Neuron (in vitro differentiated cells): ENCODE results near the gene TTLL8.

Source experiments
- H2AFZ ChIP-seq: one replicate; pipeline ENCODE4 v1.6.1; 2013; ENCODE audit warnings: low read depth, mild to moderate bottlenecking, inconsistent platforms, low read length, moderate library complexity
- H3K27me3 ChIP-seq: one replicate; pipeline ENCODE4 v1.6.1; 2013; ENCODE audit warnings: low read length; ENCODE audit not compliant: insufficient read depth
- H3K36me3 ChIP-seq: one replicate; pipeline ENCODE4 v1.6.1; 2013; ENCODE audit warnings: low read length; ENCODE audit not compliant: insufficient read depth
- H3K4me1 ChIP-seq: one replicate; pipeline ENCODE4 v1.6.1; 2013; ENCODE audit warnings: low read length; ENCODE audit not compliant: insufficient read depth
- H3K4me3 ChIP-seq: 2 replicates; pipeline ENCODE4 v1.5.1; 2013; ENCODE audit warnings: mild to moderate bottlenecking, low read length, moderate library complexity
- H3K9me3 ChIP-seq: one replicate; pipeline ENCODE4 v1.6.1; 2013; ENCODE audit warnings: low read length

Gene TTLL8

DNA sequence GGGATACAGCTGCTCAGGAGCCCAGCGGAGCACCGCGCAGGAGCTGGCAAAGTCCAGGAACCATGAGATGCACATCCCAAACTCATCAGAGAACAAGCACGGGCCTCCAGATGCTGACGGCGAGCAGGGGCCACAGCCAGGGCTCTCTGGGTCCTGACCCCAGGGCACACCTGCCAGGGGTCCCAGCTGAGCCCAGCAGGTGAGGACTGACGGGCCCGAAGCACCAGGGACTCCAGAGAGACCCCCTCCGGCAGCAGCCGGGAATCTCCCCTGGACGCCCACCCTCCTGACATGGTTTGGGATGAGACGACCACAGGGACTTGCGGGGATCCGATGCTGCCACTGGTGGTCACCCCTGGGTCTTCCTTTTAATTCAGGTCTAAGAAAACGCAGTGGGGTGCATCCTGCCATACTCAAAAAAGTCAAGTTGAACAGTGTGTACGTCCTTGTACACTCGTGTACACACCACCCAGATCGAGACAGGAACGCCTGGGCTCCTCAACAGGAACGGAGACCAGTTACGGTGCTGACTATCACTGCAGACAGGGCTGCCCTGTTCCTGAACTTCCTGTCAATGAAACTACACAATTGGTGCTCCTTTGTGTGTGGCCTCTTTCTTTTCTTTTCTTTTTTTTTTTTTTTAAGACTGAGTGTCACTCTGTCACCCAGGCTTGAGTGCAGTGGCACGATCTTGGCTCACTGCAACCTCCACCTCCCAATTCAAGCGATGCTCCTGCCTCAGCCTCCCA lies 21.9 kb downstream of the TTLL8 start:
- Histone ChIP-seq H2AFZ (no peak overlapping the region), H3K4me1 (no peaks in the 10 kb centered on the region), H3K9me3 (peaks cover 6% of the 10 kb centered on the region), H3K36me3 (no peaks in the 10 kb centered on the region), H3K4me3 (no peak overlapping the region), H3K27me3 (peaks cover 8% of the 10 kb centered on the region)

- no peaks in the 10 kb centered on the region for H3K36me3 ChIP-seq
- H3K27me3 ChIP-seq = peaks cover 8% of the 10 kb centered on the region
- H3K4me3 ChIP-seq = no peak overlapping the region
- H3K4me1 ChIP-seq = no peaks in the 10 kb centered on the region
- no peak overlapping the region for H2AFZ ChIP-seq
- peaks cover 6% of the 10 kb centered on the region for H3K9me3 ChIP-seq
These were observed 22.8 kb downstream of the TTLL8 start for GRCh38 chr22:50035131-50035881.

DNA sequence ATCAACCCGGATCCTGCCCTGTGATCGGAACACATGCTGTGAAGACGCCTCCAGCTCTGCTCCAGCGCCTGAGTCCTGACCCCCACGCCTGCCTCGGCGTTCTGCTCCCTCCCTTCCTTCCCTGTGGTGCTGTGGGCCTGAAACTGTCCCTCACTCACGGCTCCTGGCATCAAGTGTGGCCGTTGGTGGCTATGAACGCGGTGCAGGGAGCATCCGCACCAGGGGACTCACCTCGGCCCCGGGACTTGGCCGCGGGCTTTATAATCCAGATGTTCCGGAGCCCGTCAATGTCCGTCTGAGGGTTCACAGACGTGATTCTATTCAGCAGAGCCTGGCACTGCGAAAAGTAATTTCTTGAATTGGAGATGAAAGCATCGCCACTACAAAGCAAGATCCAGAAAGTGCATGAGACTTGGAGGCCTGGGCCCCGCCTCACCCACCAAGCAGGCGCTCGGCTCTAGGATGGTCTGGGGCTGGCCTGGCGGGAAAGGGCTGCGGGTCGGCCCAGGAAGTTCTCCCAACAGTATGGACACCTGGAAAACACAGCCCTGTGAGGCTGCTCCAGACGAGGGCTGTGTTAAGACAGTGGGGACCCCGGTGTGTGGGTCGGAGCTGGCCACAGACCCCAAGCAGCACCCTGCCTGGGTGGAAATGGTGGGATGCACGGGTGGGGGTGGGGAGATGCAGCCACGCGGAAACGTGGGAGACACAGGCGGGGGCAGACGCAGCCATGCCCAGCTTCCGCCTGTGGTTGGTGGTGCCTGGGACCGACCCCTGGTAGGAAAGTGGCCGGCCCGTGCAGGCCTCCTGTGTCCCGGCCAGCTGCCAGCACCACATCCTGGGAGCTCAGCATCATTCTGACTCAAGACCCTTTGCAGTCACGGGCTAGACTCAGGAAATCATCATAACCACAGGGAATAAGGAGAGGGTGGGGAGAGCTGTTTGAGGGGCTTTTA lies 23.7 kb downstream of the TTLL8 start:
- Histone ChIP-seq H2AFZ (no peak overlapping the region), H3K9me3 (no peaks in the 10 kb centered on the region), H3K4me3 (no peak overlapping the region), H3K4me1 (no peaks in the 10 kb centered on the region), H3K36me3 (no peaks in the 10 kb centered on the region), H3K27me3 (peaks cover 14% of the 10 kb centered on the region)

GRCh38 chr22:50032941-50033601 lies 25.0 kb downstream of the TTLL8 start:
- Histone ChIP-seq H3K27me3 (peaks cover 14% of the 10 kb centered on the region), H3K9me3 (no peaks in the 10 kb centered on the region), H3K4me1 (no peaks in the 10 kb centered on the region), H3K4me3 (no peak overlapping the region), H3K36me3 (no peaks in the 10 kb centered on the region), H2AFZ (no peak overlapping the region)

DNA sequence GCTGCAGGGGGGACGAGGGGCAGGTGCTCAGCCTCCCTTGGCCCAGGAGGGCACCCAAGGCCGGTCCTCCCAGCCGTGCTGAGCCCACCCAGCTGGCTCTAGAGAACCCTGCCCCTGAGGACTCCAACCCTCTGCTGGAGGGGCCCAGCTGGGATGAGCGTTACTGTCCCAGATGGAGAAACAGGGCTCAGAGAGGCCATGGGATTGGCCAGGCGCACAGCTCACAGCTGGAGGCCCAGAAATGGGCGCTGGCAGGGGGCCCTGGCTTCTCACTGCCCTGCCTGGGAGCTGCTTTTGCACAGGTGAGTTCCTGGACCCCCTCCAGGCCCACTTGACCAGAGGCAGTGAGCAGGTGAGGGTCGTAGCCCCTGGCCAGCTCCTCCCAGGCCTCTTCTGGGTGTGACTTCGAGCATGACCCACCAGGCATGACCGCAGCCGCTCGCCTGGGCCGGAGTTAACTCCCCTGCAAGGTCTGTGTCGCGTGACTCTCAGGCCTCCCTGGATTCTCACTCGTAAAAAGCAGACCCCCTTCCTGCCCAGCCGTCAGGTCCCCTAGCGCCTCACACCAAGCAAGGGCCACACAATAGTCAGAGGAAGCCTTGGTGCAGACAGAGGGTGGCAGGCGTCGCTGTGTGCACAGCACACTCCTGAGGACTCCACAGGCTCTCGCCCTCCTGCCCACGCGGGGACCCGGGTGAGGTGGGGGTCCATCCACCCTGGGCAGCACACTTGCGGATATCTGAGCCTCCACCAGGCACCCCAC lies 25.8 kb downstream of the TTLL8 start:
- Histone ChIP-seq H2AFZ (no peak overlapping the region), H3K27me3 (peaks cover 18% of the 10 kb centered on the region), H3K9me3 (peaks cover 5% of the 10 kb centered on the region), H3K4me3 (no peak overlapping the region), H3K36me3 (no peaks in the 10 kb centered on the region), H3K4me1 (no peaks in the 10 kb centered on the region)

GRCh38 chr22:50031189-50032091 lies 26.7 kb downstream of the TTLL8 start:
- H3K4me3 ChIP-seq = no peak overlapping the region
- peaks cover 5% of the 10 kb centered on the region for H3K9me3 ChIP-seq
- no peaks in the 10 kb centered on the region for H3K36me3 ChIP-seq
- no peak overlapping the region for H2AFZ ChIP-seq
- H3K4me1 ChIP-seq = no peaks in the 10 kb centered on the region
- H3K27me3 ChIP-seq = peaks cover 18% of the 10 kb centered on the region

DNA sequence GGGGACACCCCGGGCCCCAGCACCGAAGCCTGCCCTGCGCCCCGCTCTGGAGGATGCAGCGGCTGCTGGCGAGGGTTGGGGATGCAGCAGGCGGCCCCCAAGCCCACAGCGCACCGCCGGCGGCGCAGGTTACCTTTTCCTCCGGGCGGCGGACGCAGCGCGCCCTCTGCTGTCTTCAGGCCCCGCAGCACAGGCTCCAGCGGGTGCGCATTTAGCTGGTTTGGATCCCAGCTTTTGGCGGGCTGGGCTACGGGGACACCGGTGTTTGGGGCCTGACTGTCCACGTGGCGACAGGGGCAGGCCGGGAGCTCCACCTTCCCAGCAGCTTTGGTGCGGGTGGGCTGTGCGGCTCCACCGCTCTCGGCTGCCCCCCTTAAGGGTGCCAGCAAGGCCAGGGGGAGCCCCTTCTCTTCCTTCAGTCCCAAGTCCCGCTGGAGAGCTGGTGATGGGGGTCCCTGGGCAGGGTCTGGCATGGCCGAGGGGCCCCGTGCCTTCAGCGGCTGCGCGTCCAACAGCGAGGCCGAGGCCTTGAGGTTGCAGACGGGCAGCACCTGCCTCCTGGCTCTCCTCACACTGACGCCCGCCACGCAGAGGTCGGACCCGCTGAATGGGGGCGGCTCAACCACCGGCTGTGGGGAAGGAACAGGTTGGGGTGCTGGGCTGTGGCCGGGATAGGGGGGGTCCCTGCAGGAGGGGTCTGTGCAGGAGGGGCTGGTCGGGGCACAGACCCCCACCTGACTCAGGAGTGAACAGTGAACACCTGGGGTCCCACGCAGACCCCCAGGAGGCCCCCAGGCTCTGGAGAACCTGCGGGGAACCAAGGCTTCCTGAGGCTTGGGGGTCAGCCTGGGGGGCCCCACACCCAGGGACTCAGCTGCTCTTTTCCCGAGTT lies 27.6 kb downstream of the TTLL8 start:
- Histone ChIP-seq H3K9me3 (peaks cover 6% of the 10 kb centered on the region), H2AFZ (no peak overlapping the region), H3K27me3 (peaks cover 18% of the 10 kb centered on the region), H3K36me3 (no peaks in the 10 kb centered on the region), H3K4me3 (no peak overlapping the region), H3K4me1 (no peaks in the 10 kb centered on the region)

- Histone ChIP-seq H3K36me3 (no peaks in the 10 kb centered on the region), H3K27me3 (peaks cover 14% of the 10 kb centered on the region), H3K4me1 (no peaks in the 10 kb centered on the region), H2AFZ (no peak overlapping the region), H3K9me3 (peaks cover 6% of the 10 kb centered on the region), H3K4me3 (no peak overlapping the region)
These were observed 30.2 kb downstream of the TTLL8 start for GRCh38 chr22:50027639-50028537.

- Histone ChIP-seq H2AFZ (no peak overlapping the region), H3K4me3 (no peak overlapping the region), H3K27me3 (peaks cover 9% of the 10 kb centered on the region), H3K9me3 (peaks cover 6% of the 10 kb centered on the region), H3K36me3 (no peaks in the 10 kb centered on the region), H3K4me1 (no peaks in the 10 kb centered on the region)
These were observed 32.1 kb downstream of the TTLL8 start for GRCh38 chr22:50025993-50026392.

DNA sequence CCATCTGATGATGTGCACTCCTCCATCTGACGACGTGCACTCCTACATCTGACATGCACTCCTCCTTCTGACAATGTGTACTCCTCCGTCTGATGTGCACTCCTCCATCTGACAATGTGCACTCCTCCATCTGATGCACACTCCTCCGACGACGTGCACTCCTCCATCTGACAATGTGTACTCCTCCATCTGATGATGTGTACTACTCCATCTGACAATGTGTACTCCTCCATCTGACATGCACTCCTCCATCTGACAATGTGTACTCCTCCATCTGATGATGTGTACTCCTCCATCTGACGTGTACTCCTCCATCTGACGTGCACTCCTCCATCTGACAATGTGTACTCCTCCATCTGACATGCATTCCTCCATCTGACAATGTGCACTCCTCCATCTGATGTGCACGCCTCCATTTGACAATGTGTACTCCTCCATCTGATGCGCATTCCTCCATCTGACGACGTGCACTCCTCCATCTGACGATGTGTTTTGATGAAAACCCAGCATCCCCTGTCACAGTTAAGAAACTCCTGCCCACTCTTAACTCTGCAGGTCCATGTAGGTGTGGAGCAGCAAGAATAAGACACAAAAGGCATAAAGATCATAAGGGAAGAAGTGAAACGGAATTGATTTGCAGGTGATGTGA lies 35.8 kb downstream of the TTLL8 start:
- H3K27me3 ChIP-seq = peaks cover 8% of the 10 kb centered on the region
- no peaks in the 10 kb centered on the region for H3K36me3 ChIP-seq
- no peak overlapping the region for H2AFZ ChIP-seq
- peaks cover 4% of the 10 kb centered on the region for H3K9me3 ChIP-seq
- H3K4me3 ChIP-seq = no peak overlapping the region
- H3K4me1 ChIP-seq = no peaks in the 10 kb centered on the region
